HG03442 (cell line): ENCODE data around the gene NUDT21.

Experiments
- ATAC-seq: cut with Tn5 transposase; IDR thresholded peaks from one replicate; pipeline ENCODE4 v1.9.1; 2021; ENCODE audit warnings: mild to moderate bottlenecking, moderate library complexity; ENCODE audit not compliant: unreplicated experiment

The NUDT21 gene

DNA sequence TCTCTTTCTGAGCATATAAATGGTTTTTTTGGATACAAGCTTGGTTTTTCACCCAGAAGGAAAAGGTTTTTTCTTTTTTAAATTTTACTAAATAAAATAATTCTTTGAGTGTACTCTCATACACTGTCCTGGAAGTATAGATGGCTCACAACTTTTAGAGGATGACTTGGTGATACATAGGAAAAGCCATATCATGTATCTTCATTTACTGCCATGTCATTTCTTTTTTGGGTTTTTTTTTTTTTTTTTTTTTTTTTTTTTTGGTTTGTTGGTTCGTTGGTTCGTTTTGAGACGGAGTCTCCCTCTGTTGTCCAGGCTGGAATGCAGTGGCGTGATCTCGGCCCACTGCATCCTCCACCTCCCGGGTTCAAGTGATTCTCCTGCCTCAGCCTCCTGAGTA is 12.0 kb upstream of the NUDT21 start:
- ATAC-seq, result no peak

- ATAC-seq, result no peak
Observed at GRCh38 chr16:56462064-56462796, 11.1 kb upstream of the NUDT21 start.

DNA sequence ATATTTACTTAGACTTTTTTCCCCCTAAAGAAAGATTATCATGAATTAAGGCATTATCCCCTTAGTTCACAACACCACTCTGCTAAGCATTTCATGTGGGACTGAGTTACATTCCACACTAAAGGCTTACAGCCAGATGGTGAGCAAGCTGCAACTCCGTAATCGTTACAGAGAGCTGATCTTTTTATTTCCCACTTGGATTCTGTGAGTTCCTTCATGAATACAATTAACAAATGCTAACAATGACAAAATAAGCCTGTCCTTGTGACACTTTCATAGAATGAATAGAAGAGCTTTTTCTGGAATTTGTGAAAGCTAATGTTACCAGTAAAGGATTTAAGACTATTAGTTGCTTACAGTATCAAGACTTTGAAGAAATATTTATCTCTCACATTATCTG is 9.0 kb upstream of the NUDT21 start:
- no peak for ATAC-seq

- ATAC-seq, result no peak
Observed at GRCh38 chr16:56457927-56458470, 6.9 kb upstream of the NUDT21 start.

DNA sequence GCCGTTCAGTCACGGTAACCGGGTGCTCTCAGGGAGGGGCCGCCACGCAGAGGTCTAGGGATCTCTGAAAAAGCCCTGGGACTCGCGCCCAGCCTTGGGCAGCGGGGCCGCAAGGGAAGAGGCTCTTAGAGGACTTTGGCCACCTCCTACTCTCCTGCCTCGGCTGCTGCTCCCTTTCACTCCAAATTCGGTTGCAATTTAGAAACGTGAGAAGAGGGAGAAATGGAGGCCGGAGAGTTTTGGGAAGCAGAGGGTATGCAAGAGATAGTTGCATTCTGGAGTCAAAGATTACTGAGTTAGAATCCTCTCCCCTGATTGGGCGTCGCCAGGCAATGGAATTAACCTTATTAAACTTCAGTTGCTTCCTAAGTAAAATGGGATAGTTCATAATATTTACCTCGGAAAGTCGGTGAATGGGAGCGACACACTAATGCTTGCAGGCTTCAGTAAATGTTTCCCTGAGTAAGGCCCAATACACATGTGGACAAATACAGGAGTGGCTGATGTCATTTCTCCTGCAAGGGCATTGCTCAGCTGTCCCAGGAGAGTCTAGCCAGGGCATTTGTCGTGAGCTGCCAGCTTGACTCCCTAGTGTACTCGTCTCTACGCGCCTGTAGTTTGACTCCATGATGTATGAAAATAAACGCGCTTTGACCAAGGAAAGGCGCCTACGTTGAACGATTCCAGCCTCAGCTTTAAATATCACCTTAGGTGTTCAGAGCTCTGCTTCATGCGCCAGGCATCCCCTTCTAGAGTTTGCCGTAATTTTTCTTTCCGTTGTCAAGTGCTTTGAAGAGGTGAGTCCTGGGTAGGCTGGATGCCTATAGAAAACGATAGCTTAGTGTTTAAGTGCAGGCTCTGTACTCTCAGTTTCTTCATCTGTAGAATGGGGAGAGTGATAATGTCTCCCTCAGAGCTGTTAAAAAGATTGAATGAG is 889 bp upstream of the NUDT21 start:
- ATAC-seq, result peak; percentile 20

DNA sequence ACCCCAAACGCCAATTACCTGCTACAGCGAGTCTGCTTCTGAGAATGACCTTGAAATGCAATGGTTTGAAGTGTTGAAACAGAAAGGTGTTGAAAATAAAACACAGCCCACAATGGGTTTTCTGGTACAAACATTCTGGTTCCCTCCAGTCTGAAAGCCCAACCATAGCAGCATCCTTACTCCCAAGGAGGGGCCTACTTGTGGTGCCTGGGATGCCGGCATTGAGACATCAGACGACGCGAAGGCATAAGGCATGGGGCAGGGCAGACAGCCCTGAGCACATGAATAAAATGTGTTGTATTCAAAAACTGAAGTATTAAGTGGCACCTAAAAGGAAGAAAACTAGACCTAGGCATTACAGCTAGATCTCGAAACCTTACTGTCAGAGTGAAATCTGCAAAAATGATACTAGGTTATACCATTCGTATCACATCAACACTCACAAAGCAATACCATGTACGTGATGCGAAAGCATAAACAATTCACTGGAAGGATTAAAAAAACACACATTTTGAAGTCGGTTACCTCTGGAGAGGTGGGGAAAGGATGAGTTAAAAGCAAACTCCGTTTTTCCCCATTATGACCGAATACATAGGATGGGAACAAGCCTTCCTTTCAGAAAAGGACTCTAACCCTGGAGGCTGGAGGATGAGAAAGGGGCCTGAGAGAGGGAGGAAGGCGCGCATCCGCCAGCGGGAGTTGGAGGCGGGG is 702 bp downstream of the NUDT21 start:
- ATAC-seq, result peak; percentile 23

DNA sequence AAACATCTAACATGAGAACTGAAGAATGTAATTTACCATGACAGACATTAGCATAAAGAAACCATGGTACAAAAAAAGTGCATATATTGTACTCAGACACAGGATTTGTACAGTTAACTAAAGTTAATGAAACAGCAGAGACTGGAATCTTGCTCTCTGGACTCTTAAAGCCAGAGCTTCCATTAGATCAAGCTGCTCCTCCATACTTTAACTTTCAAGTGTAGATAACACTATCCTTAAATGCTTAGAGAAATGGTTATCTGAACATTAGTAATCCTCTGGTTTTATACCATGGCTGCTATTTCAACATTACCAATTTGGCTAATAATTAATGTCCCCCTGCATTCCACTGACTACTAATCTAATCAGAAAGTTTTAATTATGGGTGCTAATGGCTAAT is 3.1 kb downstream of the NUDT21 start:
- no peak for ATAC-seq

GRCh38 chr16:56447286-56447685 is 3.8 kb downstream of the NUDT21 start:
- ATAC-seq, result no peak

DNA sequence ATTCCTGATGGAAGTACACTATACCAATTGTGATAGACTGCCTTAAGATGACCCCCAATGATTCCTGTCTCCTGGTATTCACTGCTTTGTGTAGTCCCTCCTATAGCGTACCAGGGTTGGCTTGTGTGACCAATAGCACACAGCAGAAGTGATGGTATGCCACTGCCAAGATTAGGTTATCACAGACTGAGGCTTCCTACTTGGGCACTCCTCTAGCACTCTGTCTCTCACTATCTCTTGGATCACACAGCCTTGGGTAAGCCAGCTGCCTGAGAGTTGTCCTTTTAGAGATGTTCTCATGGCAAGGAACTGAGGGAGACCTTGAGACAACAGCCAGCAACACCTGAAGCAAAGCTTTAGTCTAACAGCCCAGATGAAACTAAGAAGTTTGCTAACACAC is 13.1 kb downstream of the NUDT21 start:
- no peak for ATAC-seq

DNA sequence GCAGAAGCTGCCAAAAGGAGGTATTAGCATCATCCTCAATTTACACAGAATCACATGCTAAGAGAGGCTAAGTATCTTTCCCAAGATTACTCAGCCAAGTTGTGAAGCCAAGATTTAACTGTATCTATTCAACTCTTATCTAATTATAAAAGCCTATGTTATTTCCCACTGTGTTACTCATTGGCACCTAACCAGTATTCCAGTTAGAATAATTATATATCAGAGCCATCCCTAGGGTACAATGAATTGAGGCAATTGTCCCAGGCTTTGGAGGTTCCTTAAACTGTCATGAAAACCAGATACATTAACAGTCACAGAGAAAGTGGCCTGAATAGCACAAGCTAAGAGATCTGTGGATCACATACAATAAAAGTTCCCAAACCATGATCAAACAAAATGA is 14.9 kb downstream of the NUDT21 start:
- ATAC-seq, result no peak

- ATAC-seq, result no peak
Observed at GRCh38 chr16:56428091-56428490, 23.0 kb downstream of the NUDT21 start.

DNA sequence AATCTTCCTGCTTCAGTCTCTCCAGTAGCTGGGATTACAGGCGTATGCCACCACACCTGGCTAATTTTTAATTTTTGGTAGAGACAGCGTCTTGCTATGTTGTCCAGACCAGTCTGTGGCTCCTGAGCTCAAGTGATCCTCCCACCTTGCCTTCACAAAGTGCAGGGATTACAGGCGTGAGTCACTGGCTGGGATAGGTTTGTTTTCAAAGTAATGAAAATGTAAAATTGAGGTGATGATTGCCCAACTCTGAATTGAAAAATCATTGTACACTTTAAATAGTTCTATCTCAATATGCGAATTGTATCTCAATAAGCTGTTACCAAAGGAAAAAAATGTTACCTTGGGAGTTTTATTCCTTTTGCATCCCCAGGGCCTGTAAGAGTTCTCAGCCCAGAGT is 24.5 kb downstream of the NUDT21 start:
- no peak for ATAC-seq

- ATAC-seq, result peak; percentile 80
Observed at GRCh38 chr16:56425439-56425832, 25.7 kb downstream of the NUDT21 start, which contains the start of gene AMFR. AMFR (minus strand) TSS chr16:56425545; CDS start chr16:56425327, 218 bp downstream.

- ATAC-seq, result peak; percentile 34
Observed at GRCh38 chr16:56424791-56425438, 26.2 kb downstream of the NUDT21 start.

DNA sequence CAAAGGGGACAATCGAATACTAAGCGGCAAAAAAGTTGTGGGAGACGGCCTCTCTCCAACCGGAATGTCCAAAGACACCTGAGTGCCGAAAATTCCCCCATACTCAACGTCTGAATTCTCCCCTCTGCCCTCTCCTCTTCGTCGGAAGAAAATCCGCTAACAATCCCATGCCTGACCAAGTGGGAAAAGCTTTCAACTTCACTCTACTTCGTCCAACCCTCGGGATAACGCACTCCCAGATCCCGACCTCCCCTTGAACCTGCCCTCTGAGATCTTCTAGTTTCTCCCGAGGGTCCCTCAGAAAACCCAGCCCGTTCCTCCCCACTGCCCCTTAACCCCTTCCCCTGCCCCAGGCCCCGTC is 26.7 kb downstream of the NUDT21 start:
- ATAC-seq, result no peak

DNA sequence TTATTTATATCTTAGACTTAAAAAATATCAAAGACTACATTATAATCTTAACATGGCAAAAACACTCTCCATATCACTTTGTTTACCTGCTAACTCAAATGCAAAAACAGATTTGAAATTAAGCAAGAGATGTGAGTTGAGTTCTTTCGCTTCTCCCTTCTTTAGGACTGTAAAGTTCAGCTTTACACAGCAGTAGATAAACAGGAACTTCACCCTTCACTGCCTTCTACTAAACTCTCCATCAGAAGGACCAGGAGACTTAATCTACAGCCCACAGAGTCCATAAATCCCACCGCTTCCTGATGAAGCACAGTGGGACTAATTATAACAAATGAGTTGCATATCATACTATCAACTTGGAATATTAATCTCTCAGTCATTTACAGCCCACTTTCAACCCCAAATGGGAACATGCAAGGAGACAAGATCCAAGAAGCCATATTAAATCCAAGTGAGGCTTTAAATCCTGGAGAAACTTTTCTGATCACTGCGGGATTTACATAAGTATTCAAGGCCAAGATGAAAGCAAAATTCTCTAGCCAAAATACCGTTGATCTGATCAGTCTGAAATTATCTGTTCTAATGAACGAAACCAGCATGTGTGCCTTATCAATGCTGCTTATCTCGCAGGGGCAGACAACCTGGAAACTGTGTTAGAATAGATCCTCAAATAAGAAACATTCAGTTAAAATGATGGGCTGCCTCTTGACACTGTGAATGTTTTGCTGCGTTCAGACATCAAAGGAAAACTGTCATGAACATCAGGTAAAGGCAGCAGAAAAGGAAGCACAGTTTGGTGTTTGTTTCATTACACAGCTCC is 27.3 kb downstream of the NUDT21 start:
- ATAC-seq, result no peak

GRCh38 chr16:56422896-56423441 is 28.2 kb downstream of the NUDT21 start:
- ATAC-seq, result no peak

DNA sequence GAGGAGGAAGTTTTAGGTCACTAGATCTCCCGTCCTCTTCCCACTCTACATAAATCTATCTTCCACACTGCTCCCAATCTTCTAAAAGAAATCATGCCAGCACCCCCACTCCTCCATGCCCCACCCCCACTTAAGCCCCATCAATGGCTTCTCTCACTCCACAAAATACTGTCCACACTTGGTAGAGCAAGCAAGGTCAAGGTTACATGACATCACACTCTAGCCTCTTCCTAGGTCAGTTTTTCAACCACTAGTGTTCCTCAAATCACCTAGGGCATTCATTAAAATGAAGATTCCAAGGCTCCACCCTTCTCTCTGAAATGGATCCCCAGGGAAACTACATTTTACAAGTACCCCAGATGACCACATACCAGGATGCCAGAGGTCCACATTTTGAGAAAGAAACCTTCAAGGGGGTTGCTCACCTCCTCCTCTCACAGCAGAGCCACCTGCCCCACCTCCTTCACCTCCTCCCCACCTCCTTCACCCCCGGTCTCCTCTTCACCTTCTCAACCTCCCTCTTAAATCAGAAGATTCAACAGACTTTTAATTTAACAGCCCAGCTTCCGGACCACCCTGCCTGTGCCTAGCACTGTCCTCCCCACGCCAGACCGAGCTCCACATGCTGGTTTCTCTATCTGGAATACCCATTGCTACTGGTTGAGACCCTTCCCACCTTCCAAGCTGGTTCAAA is 29.0 kb downstream of the NUDT21 start:
- ATAC-seq, result no peak

GRCh38 chr16:56421313-56421712 is 29.8 kb downstream of the NUDT21 start:
- ATAC-seq, result no peak
